Osteocyte (in vitro differentiated cells): Measurements from ENCODE around the gene CCNB1. TPM values are rescaled to one million over a fixed set of nuclear protein-coding genes. Genes with fewer than 3 reads are reported as not detected.
A peak's percentile ranks its signal among the peaks of the same experiment; 100 is the strongest.

Experiments used
- DNase-seq: peaks from one replicate; pipeline ENCODE4 v3.0.0; 2021; ENCODE audit warnings: mixed read lengths; ENCODE audit not compliant: unreplicated experiment; ENCODE audit errors: extremely low spot score
- H3K27ac Mint-ChIP-seq: one replicate; pipeline ENCODE4 v1.8.0; 2021; ENCODE audit warnings: mild to moderate bottlenecking, mixed read lengths; ENCODE audit not compliant: unreplicated experiment
- H3K27me3 Mint-ChIP-seq: one replicate; pipeline ENCODE4 v1.8.0; 2021; ENCODE audit warnings: mixed read lengths; ENCODE audit not compliant: unreplicated experiment
- H3K36me3 Mint-ChIP-seq: one replicate; pipeline ENCODE4 v1.8.0; 2021; ENCODE audit warnings: mixed read lengths; ENCODE audit not compliant: unreplicated experiment
- H3K4me1 Mint-ChIP-seq: one replicate; pipeline ENCODE4 v1.8.0; 2021; ENCODE audit warnings: mixed read lengths; ENCODE audit not compliant: unreplicated experiment
- H3K4me3 Mint-ChIP-seq: one replicate; pipeline ENCODE4 v1.8.0; 2021; ENCODE audit warnings: mild to moderate bottlenecking, moderate library complexity, mixed read lengths; ENCODE audit not compliant: unreplicated experiment
- H3K9me3 Mint-ChIP-seq: one replicate; pipeline ENCODE4 v1.8.0; 2021; ENCODE audit warnings: mixed read lengths; ENCODE audit not compliant: unreplicated experiment
- CTCF ChIP-seq: fragments of 200-600 bp; sonication (generic); IDR thresholded peaks from 2 replicates; pipeline ENCODE4 v1.5.0; 2021; ENCODE audit warnings: antibody characterized with exemption, mild to moderate bottlenecking, moderate library complexity
- long read RNA-seq: library from polyadenylated mRNA; unstranded; transcript quantifications from one replicate; pipeline ENCODE4 v2.0.0, GENCODE V29; 2021
- total RNA-seq: library from RNA; stranded (reverse); gene quantifications from 2 replicates; pipeline ENCODE4 v1.2.1, GENCODE V29; 2021

Gene CCNB1
- 38.5 and 39.3 TPM in 2 replicates for total RNA-seq
- long read RNA-seq, transcript CCNB1-201 (9 exons, 2,169 nt) = major isoform, 296 of 317 reads
- long read RNA-seq, partial matches to known transcripts = 1 of 317 reads
- long read RNA-seq, other reads (novel, unspliced or antisense) = 20 of 317 reads

DNA sequence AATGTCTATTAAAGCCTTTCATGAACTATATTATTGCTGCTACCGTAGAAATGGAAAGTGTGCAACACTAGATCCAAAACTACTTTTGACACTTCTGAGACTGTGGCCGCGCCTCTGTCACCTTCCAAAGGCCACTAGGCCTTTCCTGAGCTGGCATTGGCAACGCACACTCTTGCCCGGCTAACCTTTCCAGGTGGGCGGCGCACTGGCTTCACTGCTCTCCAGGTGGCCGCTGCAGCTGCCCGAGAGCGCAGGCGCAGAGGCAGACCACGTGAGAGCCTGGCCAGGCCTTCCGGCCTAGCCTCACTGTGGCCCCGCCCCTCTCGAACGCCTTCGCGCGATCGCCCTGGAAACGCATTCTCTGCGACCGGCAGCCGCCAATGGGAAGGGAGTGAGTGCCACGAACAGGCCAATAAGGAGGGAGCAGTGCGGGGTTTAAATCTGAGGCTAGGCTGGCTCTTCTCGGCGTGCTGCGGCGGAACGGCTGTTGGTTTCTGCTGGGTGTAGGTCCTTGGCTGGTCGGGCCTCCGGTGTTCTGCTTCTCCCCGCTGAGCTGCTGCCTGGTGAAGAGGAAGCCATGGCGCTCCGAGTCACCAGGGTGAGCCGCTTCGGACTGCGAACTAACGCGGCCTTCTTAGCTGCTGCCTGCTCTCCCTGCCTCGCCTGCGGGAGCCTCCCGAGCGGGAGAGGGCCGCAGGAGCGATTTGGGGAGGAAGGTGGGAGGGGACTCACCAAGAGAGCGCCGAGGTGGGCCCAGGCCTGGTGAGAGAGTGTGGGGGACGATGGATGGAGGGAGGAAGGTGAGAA lies at the start of gene CCNB1:
Gene CCNB1, plus strand, starts transcription at position 465 of the 807 bp plus-strand sequence. Its CDS starts 113 bp downstream, at position 578.
- Mint-ChIP-seq H3K9me3 (no peaks in the 10 kb centered on the region), H3K27ac (peak within 1 kb of the TSS; percentile 93), H3K36me3 (peaks cover 3% of the 10 kb centered on the region), H3K27me3 (no peaks in the 10 kb centered on the region), H3K4me1 (peaks cover 28% of the 10 kb centered on the region), H3K4me3 (peak within 1 kb of the TSS; percentile 95)
- TF ChIP-seq CTCF = no peak
- DNase-seq = peak; percentile 99

DNA sequence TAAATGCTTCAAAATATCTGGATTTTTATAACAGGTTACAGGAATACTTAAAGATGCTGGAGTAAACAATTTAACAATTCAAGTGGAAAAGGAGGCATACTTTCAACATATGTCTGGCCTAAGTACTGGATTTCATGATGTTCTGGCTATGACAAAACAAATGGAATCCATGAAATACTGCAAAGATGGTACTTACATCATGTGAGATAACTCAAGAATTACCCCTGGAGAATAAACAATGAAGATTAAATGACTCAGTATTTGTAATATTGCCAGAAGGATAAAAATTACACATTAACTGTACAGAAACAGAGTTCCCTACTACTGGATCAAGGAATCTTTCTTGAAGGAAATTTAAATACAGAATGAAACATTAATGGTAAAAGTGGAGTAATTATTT lies 37.5 kb upstream of the CCNB1 start:
- Mint-ChIP-seq H3K4me1 (no peaks in the 10 kb centered on the region), H3K36me3 (peaks cover 38% of the 10 kb centered on the region), H3K27me3 (no peaks in the 10 kb centered on the region), H3K27ac (no peak overlapping the region), H3K4me3 (no peak overlapping the region), H3K9me3 (no peaks in the 10 kb centered on the region)
- no peak for DNase-seq
- TF ChIP-seq CTCF = no peak

- no peak for DNase-seq
- H3K4me3 Mint-ChIP-seq = no peak overlapping the region
- no peaks in the 10 kb centered on the region for H3K27me3 Mint-ChIP-seq
- TF ChIP-seq CTCF = no peak
- peaks cover 35% of the 10 kb centered on the region for H3K36me3 Mint-ChIP-seq
- no peaks in the 10 kb centered on the region for H3K9me3 Mint-ChIP-seq
- peaks cover 1% of the 10 kb centered on the region for H3K4me1 Mint-ChIP-seq
- no peak overlapping the region for H3K27ac Mint-ChIP-seq
Observed at GRCh38 chr5:69130241-69130640, 36.7 kb upstream of the CCNB1 start.

GRCh38 chr5:69131304-69131703 lies 35.6 kb upstream of the CCNB1 start:
- Mint-ChIP-seq H3K4me1 (peaks cover 11% of the 10 kb centered on the region), H3K27me3 (no peaks in the 10 kb centered on the region), H3K9me3 (no peaks in the 10 kb centered on the region), H3K4me3 (no peak overlapping the region), H3K36me3 (peaks cover 32% of the 10 kb centered on the region), H3K27ac (no peak overlapping the region)
- DNase-seq = no peak
- no peak for TF ChIP-seq CTCF

DNA sequence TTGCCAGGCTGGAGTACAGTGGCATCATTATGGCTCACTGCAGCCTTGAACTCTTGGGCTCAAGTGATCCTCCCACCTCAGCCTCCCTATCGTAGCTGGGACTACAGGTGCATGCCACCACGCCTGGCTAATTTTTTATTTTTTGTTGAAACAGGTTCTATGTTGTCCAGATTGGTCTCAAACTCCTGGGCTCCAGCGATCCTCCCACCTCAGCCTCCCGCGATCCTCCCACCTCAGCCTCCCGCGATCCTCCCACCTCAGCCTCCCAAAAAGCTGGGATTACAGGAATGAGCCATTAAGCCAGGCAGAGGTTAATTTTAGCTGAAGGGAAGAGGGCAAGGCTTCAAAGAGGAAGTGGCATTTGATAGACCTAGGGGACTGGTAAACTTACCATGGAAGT lies 32.8 kb upstream of the CCNB1 start:
- H3K4me1 Mint-ChIP-seq = peaks cover 14% of the 10 kb centered on the region
- H3K27ac Mint-ChIP-seq = no peak overlapping the region
- H3K36me3 Mint-ChIP-seq = peaks cover 19% of the 10 kb centered on the region
- H3K27me3 Mint-ChIP-seq = no peaks in the 10 kb centered on the region
- TF ChIP-seq CTCF = no peak
- H3K9me3 Mint-ChIP-seq = no peaks in the 10 kb centered on the region
- no peak for DNase-seq
- H3K4me3 Mint-ChIP-seq = no peak overlapping the region
